Stimulated activated CD8-positive, alpha-beta memory T cell treated with anti-CD3 and anti-CD28 coated beads, Interleukin-7, amount 100 ng/mL, for 24 hours (primary cell): Measurements from ENCODE around the gene CALN1.
"Not testable (repeated sequence)": the region's sequence is repeated elsewhere in the genome, so short reads cannot be mapped to it uniquely, and the experiment has no call there.

ENCODE experiments used
- DNase-seq: peaks from one replicate; pipeline ENCODE4 v3.0.0-alpha.2; 2020; ENCODE audit warnings: low read depth

CALN1 gene

DNA sequence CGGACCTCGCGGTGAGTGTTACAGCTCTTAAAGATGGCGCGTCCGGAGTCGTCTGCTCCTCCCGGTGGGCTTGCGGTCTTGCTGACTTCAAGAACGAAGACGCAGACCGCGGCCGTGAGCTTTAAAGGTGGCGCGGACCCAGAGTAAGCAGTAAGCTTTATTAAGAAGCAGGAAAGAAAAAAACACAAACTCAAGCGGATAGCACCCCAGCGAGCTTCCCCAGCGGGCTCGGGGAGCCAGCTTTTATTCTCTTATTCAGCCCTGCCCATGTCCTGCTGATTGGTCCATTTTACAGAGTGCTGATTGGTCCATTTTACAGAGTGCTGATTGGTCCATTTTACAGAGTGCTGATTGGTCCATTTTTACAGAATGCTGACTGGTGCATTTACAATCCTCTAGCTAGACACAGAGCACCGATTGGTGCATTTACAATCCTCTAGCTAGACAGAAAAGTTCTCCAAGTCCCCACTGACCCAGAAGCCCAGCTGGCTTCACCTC lies at the start of gene CALN1:
CALN1 (minus strand) TSS at position 218 of the 498 bp plus-strand sequence.
- DNase-seq = not testable (repeated sequence)

DNA sequence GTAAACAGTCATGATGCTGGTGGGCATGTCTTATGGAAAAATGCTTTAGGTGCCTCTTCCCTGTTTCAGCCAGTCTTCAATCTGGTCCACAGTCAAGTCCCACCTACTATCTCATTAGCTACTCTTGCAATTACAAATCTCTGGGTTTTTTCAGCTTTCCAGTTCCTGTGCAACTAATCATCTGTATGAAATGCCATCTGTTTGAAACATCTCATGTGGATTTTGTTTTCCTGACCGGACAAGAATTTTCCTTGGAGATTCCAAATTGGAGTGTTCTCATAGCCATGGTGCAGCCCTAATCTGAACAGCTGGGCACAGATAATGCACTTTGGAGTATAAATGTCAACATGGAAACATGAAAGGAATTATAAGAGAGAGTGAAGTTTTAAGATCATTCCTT lies 41.3 kb upstream of the CALN1 start:
- DNase-seq = no peak

DNA sequence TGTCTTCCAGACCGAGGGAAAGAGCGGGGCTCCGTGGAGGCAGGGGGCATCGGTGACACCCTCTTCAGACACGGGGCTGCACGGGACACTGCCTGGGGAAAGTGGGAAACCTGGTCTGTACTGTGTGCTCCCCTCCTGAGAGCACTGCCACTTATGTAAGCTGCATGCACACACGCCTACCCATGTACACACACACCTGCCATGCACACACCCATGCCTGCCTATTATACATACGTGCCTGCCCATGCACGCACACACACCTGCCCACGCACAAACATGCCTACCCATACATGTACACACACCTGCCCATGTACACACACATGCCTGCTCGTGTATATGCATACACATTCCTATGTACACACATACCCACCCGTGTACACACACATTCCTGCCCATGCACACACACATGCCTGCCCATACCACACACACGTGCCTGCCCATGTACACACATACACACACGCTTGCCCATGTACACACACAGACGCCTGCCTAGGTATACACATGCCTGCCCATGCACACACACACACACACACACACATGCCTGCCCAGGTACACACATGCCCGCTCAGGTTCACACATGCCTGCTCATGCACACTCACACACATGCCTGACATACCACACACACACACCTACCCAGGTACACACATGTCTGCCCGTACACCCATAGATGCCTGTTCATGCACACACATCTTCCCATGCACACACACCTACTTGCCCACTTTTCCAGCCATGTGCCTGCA lies 35.5 kb upstream of the CALN1 start:
- DNase-seq = no peak

DNA sequence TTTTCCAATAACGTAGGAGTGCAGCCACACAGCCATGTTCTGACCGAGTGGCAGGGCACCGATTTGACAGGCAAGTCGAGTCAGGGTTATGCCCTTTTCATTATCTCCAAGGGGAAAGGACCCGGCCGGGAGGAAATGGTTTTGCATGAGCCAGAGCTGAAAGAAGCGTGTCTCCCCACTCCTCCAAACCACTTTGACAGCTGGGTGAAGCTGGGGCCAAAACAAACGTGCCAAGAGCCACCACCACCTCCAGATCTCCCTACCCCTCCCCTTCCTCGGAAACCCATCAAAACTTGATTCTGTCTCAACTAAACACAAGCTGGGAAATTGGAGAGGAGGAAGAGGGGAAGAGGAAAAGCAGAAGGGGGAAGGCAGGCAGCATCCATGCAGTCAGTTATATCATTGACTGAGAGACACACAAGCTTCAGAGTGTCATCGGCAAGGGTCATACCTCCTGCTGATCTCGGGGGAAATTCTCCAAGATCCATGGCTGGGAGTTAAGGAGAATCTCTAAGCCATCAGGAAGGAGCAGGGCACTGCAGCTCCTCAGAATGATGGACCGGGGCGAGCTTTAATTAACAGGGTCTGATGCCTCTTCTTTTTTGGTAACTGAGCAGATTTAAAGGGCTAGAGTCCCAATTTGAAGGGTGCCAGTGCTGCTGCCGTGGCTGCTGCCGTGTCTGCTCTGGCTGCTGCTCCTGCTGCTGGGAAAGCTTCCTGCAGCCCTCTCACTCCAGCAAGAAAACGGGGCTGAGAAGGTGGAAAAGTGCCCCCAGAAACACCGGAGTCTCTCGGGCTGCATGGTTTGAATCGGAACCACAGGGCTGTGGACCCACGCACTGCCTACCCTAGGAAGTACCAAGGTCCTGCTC lies 34.7 kb upstream of the CALN1 start:
- DNase-seq = no peak

DNA sequence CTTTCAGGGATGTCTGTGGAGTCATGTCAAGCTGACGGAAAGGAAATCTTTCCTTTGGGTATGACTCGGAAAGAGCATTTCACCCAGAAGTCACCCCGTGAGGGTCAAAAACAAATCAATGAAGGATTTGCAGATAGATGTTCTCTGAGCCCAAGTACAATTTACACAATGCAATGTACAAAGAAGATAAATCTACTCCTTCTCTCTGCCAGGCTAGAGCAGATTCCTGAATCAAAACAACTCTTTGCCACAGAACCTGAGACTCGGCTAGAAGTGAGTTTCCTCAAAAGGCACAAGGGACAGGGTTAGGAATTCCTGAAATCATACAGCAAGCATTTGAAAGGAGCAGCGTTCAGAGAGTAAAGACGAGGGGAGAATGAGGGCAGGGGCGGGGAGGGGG lies 34.0 kb upstream of the CALN1 start:
- DNase-seq = no peak

DNA sequence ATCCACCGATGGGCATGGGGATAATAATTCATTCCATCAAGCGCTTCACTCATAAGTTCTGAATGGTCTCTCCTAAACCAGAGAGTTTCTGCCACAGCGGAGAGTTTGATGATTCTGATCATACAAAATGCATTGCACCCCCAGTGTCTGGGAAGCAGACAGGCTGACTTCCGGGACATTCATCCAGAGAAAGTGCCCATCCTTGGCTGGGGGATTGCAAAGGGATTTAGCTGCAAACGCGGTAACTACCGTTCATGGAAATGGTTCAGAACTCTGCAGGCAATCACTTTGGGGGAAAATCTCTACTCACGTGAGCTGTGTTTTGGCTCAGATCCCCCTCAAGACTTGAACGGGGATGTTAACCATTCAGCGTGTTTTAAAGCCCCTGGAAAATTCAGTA lies 33.4 kb upstream of the CALN1 start:
- no peak for DNase-seq

DNA sequence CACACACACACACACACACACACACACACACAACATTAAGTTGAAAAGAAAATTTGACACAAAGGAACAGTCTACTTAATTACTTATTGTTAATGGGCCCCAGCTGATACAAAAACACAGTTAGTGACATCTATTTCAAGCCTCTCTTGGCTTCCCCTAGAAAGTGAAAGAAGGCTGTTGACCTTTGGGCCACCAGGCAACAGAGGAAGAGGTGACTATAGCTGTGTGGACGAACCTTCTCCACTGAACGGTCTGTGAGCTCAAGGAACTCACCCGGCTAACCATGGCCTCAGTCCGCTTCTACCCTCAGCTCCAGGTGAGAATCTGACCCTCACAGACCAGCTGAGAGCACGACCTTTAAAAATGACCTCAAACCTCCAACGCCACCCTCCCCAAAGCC lies 32.9 kb upstream of the CALN1 start:
- DNase-seq = no peak

DNA sequence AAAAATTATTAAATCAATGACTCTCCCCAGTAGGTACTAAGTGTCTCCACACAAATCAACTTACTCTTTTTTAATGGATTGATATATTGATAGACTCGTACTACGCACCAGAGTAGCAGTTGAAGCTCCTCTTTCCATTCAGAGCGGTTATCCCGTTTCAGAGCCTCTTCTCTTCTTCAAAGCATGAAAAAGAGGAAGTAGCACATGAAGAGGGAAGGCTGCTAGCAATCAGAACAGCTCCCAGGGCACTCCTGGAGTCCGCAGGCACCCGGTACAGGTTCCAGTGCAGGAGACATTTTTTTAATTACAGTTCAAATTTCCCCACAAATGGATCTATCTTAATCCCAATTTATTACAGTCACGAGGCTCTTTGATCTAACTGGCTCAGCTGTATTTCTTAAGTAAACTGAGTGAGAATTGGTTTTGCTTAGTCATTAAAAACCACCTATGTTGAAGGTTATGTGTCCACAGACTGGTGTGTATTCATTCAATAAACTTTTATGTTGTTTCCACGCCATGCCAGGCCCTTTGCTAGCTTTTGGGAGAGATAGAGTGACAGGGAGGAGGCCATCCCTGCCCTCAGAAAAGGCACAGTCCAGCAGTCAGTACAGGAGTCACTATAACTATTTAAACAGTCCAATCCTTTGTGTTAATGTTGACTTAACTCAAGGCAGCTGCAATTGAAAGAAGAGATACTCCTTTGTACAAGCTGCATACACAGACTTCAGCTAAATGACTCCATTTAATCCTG lies 32.1 kb upstream of the CALN1 start:
- DNase-seq = no peak

DNA sequence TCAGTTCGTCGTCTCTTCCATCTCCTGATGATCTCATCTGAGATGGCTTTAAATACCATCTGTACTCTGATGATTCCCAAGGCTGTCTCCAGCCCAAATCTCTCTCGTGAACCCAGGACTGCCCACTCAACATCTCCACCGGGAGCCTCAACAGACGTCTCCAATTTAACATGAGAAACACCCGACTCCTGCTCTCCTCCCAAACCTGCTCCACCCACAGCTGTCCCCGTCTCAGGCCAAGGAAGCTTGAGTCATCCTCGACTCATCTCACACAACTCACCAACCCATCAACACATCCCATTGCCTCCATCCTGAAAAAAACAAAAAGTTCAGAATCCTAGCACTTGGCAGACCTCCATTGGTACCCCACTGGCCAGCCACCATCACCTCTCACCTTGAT lies 29.7 kb upstream of the CALN1 start:
- DNase-seq = no peak

DNA sequence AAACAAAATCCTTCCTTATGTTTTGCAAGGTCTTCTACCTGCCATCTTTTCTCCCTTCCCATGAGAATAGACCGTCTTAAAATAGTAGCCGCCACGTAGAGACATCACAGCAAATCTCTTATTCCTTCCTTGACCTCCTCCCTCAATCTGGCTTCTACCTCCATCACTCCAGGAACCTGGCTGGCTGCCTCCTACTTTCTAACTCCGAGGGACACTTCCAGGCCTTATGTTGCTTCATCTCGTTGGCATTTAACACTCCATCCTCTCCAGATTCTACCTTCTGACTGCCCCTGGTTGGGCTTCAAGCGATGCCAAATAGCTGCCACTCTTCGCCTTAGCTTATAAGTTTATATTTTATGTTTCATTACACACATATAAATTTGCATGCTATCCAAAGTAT lies 26.4 kb upstream of the CALN1 start:
- no peak for DNase-seq

DNA sequence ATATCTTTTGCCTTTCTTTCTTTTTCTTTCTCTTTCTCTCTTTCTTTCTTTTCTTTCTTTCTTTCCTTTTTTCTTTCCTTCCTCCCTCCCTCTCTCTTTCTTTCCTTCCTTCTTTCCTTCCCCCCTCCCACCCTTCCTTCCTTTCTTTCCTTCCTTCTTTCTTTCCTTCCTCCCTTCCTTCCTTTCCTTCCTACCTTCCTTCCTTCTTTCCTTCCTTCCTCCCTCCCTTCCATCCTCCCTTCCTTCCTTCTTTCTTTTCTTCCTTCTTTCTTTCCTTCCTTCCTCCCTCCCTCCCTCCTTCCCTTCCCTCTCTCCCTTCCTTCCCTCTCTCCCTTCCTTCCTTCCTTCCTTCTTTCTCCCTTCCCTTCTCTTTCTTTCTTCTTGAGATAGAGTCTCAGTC lies 25.5 kb upstream of the CALN1 start:
- no peak for DNase-seq

DNA sequence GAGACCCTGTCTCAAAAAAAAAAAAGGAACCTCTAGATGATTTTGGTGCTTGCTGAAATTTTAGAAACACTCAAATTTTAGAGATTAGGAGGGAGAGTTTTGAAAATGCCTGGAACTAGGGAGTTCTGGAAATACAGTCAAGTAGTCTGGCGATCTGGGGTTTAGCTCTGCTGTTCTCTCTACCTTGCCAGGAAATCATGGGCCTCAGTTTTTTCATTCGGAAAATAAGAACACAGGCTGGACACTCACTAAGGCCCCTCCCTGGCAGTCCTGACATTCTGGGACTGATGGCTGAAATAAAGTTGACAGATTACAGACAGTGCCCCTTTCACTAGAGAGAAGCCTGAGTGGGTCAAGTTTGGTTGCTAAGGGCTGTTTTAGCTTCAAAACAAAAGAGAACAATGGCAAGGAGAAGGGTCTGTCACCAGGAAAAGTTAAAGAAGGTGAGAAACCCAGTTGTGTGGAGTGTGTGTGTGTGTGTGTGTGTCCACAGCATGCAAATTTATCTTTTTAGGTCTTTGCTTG lies 25.0 kb upstream of the CALN1 start:
- no peak for DNase-seq

DNA sequence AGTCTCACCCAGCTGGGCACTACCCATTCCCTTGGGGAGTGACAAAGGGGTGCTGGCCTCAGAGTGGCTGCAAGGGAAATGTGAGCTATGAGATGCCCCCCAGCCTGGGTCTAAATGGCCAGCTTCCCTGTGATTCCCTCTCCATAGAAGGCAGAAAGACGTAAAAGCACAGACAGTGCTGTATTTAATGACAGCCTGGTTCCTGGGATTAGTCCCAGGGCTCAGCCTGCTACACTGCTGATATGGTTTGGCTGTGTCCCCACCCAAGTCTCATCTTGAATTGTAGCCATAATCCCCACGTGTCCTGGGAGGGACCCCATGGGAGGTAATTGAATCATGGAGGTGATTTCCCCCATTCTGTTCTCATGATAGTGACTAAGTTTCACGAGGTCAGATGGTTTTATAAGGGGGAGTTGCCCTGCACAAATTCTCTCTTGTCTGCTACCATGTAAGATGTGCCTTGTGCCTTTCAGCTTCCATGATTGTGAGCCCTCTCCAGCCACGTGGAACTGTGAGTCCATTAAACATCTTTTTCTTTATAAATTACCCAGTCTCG lies 23.9 kb upstream of the CALN1 start:
- DNase-seq = no peak

DNA sequence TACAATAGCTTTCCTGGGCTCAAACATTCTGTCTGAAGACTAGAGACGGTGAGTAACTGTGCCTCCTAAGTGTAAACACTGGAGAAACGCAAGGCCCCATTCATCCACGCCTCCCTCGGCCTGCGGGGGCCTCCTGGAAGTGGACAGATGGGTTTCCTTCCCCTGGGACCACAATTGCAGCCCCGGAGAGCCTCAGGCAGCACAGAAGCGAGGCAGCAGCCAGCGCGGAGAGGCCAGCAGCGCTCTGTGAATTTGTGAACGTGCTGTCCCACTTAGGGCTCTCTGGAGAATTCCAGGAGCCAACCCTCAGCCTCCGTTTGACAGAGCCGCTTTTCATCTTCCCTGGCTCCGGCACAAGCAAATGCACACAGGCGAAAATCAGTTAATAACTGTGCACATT lies 23.2 kb upstream of the CALN1 start:
- no peak for DNase-seq

DNA sequence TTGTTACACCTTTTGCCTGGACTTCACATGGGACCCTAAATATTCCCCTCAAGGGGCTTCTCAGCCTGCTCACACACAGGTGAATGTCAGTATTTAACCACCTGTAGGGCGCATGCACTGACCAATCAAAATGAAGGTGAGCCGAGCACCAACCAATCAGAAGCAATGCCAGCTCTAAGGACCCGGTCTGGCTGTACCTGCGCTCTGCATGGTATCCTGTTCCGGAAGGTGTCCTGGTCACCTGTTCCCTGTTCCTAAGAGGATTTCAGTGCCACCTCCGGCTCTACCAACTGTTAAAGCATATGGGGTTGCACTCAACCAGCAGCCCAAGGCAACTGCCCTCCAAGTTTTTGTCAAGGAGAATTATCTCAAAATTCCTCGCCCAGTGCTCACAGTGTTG lies 18.4 kb upstream of the CALN1 start:
- DNase-seq = no peak

DNA sequence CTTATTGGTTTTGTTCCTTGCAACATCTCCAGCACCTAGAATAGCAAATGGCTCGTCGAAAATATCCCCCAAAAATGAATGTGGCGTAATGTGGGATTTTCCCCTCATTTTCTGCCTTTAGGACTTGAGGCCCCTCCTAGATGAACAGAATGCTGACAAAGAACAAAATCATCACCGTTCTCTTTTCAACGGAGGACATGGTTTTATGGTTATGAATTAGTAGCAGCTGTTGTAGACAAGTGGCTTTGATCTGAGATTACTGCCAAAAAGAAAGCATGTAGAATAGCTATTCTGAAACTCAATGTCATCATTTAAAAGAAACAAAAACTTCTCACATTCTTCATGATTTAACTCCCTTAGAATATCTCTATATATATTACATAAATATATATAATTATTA lies 17.2 kb upstream of the CALN1 start:
- DNase-seq = no peak

DNA sequence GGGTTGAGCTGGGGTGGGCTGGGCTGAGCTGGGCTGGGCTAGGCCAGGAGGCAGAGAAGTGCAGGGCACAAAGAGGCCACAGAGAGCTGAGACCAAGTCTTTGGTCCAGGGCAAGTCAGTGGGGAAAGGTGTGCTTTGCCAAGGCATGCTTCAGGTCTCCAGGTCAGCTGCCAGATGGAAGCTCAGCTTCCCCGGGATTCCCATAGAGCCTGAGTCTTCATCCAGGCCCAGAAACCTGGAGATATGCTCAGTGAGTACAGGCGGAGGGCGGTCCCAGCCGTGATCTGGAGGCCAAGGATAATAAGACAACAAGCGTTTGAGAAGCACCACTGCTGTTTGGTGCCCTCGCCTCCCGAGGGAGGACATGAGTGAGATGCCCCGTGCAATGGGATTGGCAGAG lies 4.7 kb upstream of the CALN1 start:
- no peak for DNase-seq

DNA sequence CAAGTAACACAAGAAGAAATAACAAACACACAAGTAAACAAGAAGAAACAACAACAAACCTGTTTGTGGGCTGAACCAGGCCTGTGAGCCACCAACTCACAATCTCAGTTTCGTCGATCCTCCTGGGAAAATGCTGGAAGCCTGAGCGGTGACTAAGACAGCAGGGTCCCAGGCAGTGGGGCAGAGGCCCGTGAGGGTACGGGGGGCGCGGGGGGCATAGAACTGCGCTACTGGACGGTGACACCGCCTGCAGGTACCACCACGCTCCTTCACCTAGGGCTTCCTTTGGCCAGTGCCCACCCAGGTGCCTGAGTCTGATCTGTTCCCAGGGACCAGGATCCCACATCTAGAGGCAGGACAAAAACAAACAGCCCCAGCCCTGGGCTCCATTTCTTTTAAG lies 3.4 kb upstream of the CALN1 start:
- no peak for DNase-seq

DNA sequence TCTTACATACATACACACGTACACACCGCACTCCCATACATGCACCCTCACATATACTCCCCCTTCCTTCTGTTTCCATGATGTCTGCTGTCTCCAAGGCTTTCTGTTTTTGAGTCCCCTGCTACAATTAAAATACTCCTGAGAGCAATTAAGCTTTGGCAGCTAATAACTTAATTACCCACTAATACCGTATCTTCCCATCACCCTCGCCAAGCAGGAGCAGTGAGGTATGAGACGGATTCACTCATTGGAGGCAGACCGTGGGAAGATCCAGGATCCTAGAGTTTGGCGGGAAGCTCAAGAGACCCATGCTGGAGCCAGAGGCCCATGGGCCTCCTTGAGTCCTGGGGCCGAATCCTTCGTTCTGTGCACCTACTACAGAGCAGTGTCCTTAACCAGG lies 1.7 kb upstream of the CALN1 start:
- DNase-seq = no peak

DNA sequence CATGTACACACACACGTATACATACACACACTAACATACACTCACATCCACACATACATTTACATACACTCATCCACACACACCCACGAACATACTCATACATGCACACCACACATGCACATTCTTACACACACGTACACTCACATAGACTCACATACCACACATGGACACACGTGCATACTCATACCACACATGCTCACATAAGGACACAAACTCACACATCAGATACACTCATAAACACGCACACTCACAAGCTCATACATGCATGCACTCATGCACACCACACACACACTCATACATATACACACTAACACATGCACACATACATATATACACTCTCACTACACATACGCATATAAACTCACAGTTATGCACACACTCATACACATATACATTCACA lies 1.2 kb upstream of the CALN1 start:
- DNase-seq = no peak

DNA sequence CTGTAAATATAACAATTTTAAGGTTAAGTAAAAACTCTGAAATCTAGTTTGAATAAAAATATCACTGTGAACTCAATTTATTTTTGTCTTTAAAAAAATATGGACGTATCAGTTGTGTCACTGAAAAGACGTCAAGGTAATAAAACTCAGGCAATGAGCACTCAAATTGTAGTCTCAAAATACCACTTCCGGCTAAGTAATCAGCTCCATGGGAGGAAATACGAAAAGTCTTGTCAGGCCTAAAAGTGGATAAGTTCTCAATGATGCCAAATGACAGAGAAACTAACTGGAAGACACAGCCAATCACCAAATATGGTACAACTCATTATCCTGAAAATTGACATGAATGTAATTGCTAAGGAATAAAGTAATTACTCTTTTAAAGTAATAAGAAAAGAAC lies 719 bp downstream of the CALN1 start:
- no peak for DNase-seq

DNA sequence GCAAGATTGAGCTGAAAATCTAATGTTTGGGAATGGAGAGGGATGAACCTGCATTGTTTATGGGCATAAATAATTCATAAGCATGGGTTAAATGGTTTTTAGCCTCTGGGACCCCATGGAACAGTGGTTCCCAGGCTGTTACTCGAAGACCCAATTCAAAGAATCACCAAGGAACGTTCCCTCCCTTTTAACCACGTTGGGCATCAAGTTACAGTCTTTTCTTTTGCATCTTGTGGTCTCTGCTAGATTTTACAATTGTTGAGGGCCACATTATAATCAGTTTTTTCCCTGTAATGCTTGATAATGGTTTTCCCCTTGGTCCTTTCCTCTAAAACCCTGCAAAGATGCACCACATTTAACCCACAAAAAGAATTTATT lies 2.5 kb downstream of the CALN1 start:
- no peak for DNase-seq
